GM19043 (cell line): Measurements from ENCODE around the gene MYH11.

Source experiments
- ATAC-seq: cut with Tn5 transposase; IDR thresholded peaks from one replicate; pipeline ENCODE4 v1.9.1; 2021; ENCODE audit warnings: low read depth; ENCODE audit not compliant: unreplicated experiment

The MYH11 gene

DNA sequence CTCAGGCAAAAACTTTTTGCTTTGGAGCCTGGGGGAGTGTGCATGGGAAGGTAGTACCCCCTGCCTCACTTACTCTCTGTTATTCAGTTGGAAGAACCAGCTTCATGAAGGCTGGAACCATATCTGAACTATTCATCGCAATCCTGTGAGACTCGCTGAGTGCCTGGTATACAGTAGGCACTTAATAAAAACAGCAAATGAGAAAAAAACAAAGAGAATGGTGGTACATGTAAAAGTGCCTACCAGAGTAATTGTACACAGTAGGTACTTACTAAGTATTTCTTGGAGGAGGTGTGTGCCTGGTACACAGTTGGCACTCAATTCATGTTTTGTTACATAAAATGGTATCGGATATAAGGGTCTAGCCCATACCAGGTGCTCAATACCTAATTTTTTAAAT, 75.2 kb downstream of the MYH11 start:
- no peak for ATAC-seq

DNA sequence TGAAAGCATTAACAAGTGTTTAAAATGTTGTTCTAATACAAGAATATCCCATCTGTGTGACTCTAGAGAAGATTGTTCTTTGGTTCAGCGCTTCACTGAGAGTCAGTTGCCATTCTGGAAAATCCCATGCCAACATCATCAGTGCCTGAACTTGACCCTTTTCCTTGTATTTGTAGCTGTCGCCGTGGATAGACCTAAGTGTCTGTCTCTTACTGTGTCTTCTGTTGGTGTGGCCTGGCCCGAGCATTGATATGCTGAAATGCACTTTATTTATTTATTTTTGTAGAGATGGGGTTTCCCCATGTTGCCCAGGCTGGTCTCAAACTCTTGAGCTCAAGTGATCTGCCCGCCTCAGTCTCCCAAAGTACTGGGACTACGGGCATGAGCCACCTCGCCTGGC, 76.0 kb downstream of the MYH11 start:
- ATAC-seq = no peak

DNA sequence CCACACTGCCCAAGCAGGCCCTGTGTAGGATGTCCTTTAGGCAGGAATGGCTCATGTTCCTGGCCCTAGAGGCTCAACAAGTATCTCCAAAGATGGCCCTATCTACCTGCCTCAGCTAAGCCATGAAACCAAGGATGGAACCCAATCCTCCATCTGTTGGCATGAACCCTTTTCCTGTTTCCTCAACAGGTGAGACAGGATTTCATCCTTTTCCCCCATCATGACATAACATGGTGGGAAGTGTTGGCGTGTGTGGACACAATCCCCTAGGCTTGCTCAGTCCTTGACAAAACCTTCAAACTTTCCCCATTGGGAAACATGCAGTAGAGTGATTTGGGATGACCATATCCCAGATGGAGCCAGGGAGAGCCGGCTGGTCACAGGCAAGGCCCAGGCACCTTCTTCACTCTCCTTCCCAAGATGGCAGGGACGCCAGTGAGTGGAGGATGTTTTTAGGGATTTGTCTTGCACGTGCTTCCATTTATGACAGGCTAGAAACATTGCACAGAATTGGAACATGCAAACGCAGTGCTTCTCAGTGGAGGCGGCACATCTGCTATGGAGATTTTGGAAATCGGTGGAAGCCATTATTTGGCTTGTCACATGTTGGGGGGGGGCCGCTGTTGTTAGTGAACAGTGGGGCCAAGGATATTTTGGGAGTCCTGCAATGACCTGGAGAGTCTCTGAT, 77.0 kb downstream of the MYH11 start:
- no peak for ATAC-seq

DNA sequence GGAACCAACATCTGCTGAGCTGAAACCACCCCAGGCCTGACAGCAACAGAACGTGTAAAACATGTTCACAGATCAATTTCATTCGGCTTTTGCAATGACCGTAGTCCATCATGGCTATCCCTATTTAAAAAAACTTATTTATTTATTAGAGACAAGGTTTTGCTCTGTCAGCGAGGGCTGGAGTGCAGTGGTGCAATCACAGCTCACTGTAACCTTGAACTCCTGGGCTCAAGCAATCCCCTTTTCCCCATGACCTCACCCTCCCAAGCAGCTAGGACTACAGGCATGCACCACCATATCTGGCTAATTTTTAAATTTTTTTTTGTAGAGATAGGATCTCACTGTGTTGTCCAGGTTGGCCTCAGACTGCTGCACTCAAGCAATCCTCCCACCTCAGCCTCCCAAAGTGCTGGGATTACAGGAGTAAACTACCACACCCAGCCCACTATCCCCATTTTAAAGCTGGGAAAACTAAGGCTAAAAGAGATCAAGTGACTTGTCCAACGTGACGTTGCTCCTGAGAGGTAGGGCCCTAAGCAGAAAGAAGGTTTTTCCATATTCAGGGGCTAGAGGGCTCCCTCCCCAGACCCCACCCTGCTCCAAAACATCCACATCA, 77.7 kb downstream of the MYH11 start:
- ATAC-seq = no peak

GRCh38 chr16:15778204-15778743, 78.6 kb downstream of the MYH11 start:
- no peak for ATAC-seq

- ATAC-seq = no peak
Measured at GRCh38 chr16:15777533-15778203, 79.2 kb downstream of the MYH11 start.

DNA sequence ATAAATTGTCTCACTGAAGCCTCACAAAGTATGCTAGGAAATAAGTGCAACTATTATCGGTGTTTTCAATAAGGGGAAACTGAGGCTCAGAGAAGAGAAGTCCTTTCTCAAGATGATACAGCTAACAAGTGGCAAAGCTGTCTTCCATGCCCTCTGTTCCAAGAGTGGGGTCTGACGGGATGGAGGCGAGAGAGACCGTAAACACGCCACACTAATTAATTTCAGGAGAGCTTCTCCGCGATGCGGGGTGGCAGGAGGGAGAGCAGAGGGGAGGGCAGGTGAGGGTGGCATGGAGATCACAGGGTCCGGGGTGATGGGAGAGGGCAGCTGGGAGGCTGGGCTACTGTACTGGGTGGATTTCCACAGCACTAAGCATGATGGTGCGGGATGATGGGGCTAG, 80.3 kb downstream of the MYH11 start:
- no peak for ATAC-seq

GRCh38 chr16:15775663-15776304, 81.0 kb downstream of the MYH11 start:
- no peak for ATAC-seq

DNA sequence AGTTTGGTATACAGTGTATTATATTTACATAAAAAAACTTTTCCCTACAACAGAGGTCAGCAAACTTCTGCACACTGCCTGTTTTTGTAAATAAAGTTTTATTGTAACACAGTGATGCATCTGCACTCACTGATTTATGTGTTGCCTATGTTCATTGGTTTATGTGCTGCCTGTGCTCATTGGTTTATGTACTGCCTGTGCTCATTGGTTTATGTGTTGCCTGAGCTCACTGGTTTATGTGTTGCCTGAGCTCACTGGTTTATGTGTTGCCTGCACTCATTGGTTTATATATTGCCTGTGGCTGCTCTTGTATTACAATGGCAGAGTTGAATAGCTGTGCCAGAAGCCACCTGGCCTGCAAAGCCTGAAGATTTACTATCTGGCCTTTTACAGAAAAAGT, 81.6 kb downstream of the MYH11 start:
- ATAC-seq = no peak

- ATAC-seq = no peak
Measured at GRCh38 chr16:15773968-15774367, 82.9 kb downstream of the MYH11 start.

DNA sequence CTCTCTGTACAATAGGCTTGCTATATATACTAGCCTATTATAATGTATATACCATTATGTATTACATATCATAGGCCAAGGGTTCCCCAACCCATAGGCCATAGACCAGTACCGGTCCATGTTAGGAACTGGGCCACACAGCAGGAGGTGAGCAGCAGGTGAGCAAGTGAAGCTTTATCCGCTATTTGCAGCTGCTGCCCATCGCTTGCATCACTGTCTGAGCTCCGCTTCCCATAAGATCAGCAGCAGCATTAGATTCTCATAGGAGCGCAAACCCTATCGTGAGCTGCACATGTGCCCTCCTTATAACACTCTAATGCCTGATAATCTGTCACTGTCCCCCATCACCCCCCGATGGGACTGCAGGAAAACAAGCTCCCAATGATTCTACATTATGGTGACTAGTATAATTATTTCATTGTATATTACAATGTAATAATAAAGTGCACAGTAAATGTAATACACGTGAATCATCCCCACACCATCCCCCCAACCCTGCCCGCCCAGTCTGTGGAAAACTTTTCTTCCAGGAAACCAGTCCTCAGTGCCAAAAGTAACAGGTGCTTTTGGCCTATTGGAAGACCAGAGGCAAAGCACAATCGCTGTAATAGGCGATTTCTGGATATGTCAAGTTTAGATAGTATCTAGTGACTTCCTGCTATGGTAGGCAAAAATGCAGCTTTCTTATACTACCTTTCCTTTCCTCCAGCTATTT, 84.1 kb downstream of the MYH11 start:
- no peak for ATAC-seq

DNA sequence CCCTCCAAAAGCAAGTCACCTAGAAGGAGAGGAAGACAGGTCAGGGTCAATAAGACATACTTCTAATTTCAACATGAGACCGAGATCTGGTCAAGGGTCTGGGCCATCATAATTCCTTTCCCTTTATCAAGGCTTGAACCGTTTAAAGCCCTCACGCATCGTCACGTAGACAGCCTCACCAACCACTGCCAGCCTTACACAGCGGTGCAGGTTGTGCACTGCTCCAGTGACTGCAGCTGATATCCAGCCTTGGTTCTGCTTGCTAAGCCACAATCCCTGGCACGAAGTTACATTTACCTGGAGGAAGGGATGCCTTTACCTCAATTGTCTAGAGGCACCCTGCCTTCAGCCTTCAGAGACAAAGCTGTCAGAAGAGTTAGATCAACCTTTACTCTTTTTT, 85.1 kb downstream of the MYH11 start:
- no peak for ATAC-seq

DNA sequence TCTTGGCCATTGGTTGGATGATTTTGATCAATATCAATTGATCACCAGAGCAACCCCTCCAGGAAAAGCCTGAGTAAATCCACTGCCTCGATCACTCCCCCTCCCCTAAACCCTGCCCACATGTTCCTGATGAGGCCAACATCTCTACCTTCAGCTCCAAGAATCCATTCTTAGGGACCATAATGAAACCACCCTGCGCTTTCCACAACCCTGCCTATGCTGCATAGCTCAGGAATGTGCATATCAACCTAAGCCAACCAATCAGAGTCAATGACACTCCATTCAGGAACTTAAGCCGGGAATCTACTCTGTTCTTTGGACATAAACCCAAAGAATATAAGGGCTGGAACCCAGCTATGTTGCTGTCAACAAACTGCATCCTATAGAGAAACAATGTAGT, 86.3 kb downstream of the MYH11 start:
- ATAC-seq = no peak

DNA sequence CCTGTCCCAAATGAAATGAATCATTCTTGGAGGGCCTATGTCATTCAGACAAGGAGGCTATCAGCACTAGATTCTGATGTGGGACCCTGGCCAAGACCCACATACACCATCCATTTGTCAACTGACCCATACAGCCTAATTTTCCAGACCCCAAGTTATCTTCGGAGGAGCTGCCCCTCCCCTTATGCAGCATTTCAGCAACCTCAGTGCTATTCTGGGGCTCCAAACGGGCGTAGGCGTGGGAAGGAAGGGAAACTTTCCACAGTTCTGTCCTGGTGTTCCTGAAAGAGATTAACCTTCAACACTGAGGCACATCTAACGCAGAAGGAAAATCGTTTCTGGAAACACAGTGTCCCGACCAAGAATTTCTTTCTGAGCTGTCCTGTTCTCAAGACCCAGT, 86.7 kb downstream of the MYH11 start:
- ATAC-seq = no peak

DNA sequence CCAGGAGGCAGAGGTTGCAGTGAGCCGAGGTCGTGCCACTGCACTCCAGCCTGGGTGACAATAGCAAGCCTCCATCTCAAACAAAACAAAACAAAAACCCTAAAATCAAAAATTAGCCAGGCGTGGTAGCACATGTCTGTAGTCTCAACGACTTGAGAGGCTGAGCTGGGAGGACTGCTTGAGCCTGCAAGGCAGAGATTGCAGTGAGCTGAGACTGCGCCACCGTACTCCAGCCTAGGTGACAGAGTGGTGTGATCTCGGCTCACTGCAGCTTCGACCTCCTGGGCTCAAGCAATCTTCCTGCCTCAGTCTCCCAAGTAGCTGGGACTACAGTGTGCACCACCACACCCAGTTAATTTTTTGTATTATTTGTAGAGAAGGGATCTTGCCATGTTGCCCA, 87.6 kb downstream of the MYH11 start:
- ATAC-seq = no peak

- ATAC-seq = no peak
Measured at GRCh38 chr16:15768201-15768600, 88.6 kb downstream of the MYH11 start.

DNA sequence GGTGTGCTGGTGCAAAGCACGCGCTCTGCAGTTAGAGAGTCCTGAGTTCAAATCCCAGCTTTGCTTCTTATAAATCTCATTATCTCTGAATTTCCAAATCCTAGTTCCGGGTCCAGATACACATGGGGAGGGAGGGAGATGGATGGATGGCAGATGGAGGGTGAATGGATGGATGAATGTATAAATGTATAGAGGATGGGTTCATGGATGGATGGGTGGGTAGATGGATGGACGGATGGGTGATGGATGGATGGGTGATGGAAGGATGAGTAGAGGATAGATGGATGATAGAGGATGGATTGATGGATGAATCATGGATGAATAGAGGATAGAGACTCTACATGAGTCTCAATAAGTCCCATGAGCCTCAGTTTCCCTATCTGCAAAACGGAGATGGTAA, 89.9 kb downstream of the MYH11 start:
- ATAC-seq = no peak

GRCh38 chr16:15765880-15766279, 90.9 kb downstream of the MYH11 start:
- ATAC-seq = peak; percentile 61

DNA sequence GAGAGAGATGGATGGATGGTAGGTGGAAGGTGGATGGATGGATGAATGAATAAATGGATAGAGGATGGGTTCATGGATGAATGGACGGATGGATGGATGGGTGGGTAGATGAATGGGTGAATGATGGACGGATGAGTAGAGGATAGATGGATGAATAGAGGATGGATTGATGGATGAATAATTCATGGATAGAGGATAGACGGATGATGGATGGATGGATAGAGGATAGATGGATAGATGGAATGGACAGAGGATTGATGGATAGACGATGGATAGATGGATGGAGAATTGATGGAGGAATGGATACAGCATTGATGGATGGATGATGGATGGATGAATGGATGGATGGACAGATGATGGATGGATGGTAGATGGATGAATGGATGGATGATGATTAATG, 91.7 kb downstream of the MYH11 start:
- ATAC-seq = no peak

GRCh38 chr16:15764112-15764511, 92.7 kb downstream of the MYH11 start:
- ATAC-seq = no peak

DNA sequence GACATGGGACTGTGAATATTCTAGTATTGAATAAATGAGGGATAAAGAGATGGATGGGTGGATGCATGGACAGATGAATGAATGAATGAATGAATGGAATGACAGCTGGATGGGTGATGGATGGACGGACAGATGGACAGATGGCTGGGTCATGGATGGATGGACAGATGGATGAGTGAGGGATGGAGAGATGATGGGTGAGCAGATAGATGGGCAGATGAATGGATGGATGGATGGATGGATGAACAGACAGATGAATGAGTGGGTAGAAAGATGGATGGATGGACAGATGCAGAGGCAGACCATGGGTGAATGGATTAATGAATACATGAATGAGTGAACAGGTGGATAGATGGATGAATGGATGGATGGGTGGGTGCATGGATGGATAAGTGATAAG, 96.7 kb downstream of the MYH11 start:
- no peak for ATAC-seq
